K562 (cell line): ENCODE measurements around the gene C18orf32. TPM values are rescaled to one million over a fixed set of nuclear protein-coding genes. Genes with fewer than 3 reads are reported as not detected.

Source experiments
- CXXC5 ChIP-seq: fragments of 250-450 bp; sonication (Bioruptor Pico); IDR thresholded peaks from 2 replicates; pipeline ENCODE4 v1.8.0; 2022; ENCODE audit warnings: inconsistent platforms, mild to moderate bottlenecking, moderate library complexity
- DPF2 ChIP-seq: fragments of 450-650 bp; IDR thresholded peaks from 2 replicates; pipeline ENCODE4 v1.6.1; 2016
- JUND ChIP-seq, 2 experiments: IDR thresholded peaks; 2 replicates in 1 of 2; 3 replicates in 1 of 2; pipeline ENCODE4 v1.6.1; 2011; ENCODE audit warnings: borderline replicate concordance in 2 of 2, low read depth in 2 of 2, low read length in 2 of 2, improper control_type of control experiment in 1 of 2, missing biosample characterization in 1 of 2, missing genetic modification characterization in 1 of 2, missing genetic modification reagents in 1 of 2
- KDM5B ChIP-seq: fragments of 200-600 bp; sonication (generic); IDR thresholded peaks from 2 replicates; pipeline ENCODE4 v1.6.1; 2012; ENCODE audit warnings: low read depth, mild to moderate bottlenecking, moderate library complexity, low read length, control low read depth, inconsistent platforms; ENCODE audit not compliant: insufficient replicate concordance
- MAFF ChIP-seq: IDR thresholded peaks from 2 replicates; pipeline ENCODE4 v1.6.1; 2012; ENCODE audit warnings: low read length, improper control_type of control experiment
- MAFG ChIP-seq: fragments of 450-650 bp; conservative IDR thresholded peaks from 2 replicates; pipeline ENCODE4 v1.6.1; 2016; ENCODE audit warnings: missing genetic modification characterization, missing compliant biosample characterization
- NFE2 ChIP-seq: IDR thresholded peaks from 2 replicates; pipeline ENCODE4 v1.6.1; 2014; ENCODE audit warnings: antibody characterized with exemption, low read depth
- PPARD ChIP-seq: fragments of 250-450 bp; sonication (Bioruptor Pico); IDR thresholded peaks from 2 replicates; pipeline ENCODE4 v1.8.0; 2022; ENCODE audit warnings: inconsistent platforms, mild to moderate bottlenecking, moderate library complexity
- RAD21 ChIP-seq, 2 experiments: fragments of 250-450 bp in 1 of 2; fragments of 450-650 bp in 1 of 2; sonication (Bioruptor Pico) in 1 of 2; formaldehyde crosslinking in 1 of 2; IDR thresholded peaks in 1 of 2; conservative IDR thresholded peaks in 1 of 2; 2 replicates each; pipeline versions ENCODE4 v1.4.0 to v1.8.0; 2020 to 2022; ENCODE audit warnings: mild to moderate bottlenecking in 2 of 2, moderate library complexity in 1 of 2
- SMARCE1 ChIP-seq: fragments of 450-650 bp; IDR thresholded peaks from 2 replicates; pipeline ENCODE4 v1.7.1; 2016; ENCODE audit warnings: mild to moderate bottlenecking
- ZEB2 ChIP-seq: fragments of 450-650 bp; IDR thresholded peaks from 2 replicates; pipeline ENCODE4 v1.6.1; 2016
- ZNF140 ChIP-seq: fragments of 250-450 bp; sonication (Bioruptor Pico); IDR thresholded peaks from 2 replicates; pipeline ENCODE4 v1.8.0; 2021; ENCODE audit warnings: moderate library complexity, mild to moderate bottlenecking, inconsistent platforms
- ZNF253 ChIP-seq: fragments of 250-450 bp; sonication (Bioruptor Pico); conservative IDR thresholded peaks from 2 replicates; pipeline ENCODE4 v1.6.1; 2021; ENCODE audit warnings: mild to moderate bottlenecking
- ZNF316 ChIP-seq: fragments of 450-650 bp; IDR thresholded peaks from 2 replicates; pipeline ENCODE4 v1.6.1; 2016
- ZNF589 ChIP-seq: fragments of 200-800 bp; sonication (Bioruptor generic); IDR thresholded peaks from 2 replicates; pipeline ENCODE4 v1.6.1; 2016; ENCODE audit warnings: low read depth, missing genetic modification characterization, missing compliant biosample characterization
- ZNF77 ChIP-seq: fragments of 250-450 bp; sonication (Bioruptor Pico); IDR thresholded peaks from 2 replicates; pipeline ENCODE4 v1.5.0; 2020
- polyA plus RNA-seq, 8 experiments: library from polyadenylated mRNA; depleted of rRNA in 4 of 8; stranded (reverse) in 5 of 8; unstranded in 3 of 8; fragments of >200 nt; fragmentation: Nextera tagmentation in 2 of 8; fragmentation: Illumina TruSeq in 1 of 8; extraction: Ambion mirVana in 2 of 8; extraction: Trizol in 1 of 8; gene quantifications; 2 replicates each; pipeline versions ENCODE4 v1.2.1 to v1.2.3, GENCODE V29; 2011 to 2014; ENCODE audit warnings: inconsistent platforms in 1 of 8, missing spikeins in 1 of 8
- total RNA-seq, 7 experiments: library from RNA; depleted of rRNA in 6 of 7; stranded (reverse); fragments of >200 nt in 6 of 7; fragmentation: Illumina TruSeq in 2 of 7; extraction: Trizol in 2 of 7; gene quantifications; 2 replicates each; pipeline versions ENCODE4 v1.2.1 to v1.2.3, GENCODE V29; 2011 to 2021; ENCODE audit warnings: low replicate concordance in 1 of 7
- TF ChIP-seq, protein P1 (sequence below), 2 experiments: fragments of 450-650 bp; formaldehyde crosslinking in 1 of 2; IDR thresholded peaks; 2 replicates each; pipeline versions ENCODE4 v1.4.0 to v1.6.1; 2014 to 2020; ENCODE audit warnings: mild to moderate bottlenecking in 2 of 2, borderline replicate concordance in 1 of 2, low read depth in 1 of 2
- TF ChIP-seq, protein P2 (sequence below), 3 experiments: IDR thresholded peaks in 2 of 3; conservative IDR thresholded peaks in 1 of 3; 2 replicates each; pipeline ENCODE4 v1.5.1; 2011 to 2012; ENCODE audit warnings: low read length in 3 of 3, mild to moderate bottlenecking in 3 of 3, control low read depth in 2 of 3, improper control_type of control experiment in 1 of 3, inconsistent platforms in 1 of 3, low read depth in 1 of 3, mixed read lengths in 1 of 3, moderate library complexity in 1 of 3; ENCODE audit not compliant: insufficient read depth in 2 of 3

Gene C18orf32
- total and polyA plus RNA-seq, 9 of the 15 experiments (the other 6 are each of a cell fraction or from before 2014, with no cell fraction given), result 8.5 to 35.0 (median 20.4) TPM

GRCh38 chr18:49527631-49528327, 40.7 kb upstream of the C18orf32 start (continued):
- TF ChIP-seq JUND (IDR thresholded peaks at IDR 0.05; ENCODE audit: borderline replicate concordance, low read depth, low read length), result peak; percentile 43; the same call in 1 of the 2 replicates
- TF ChIP-seq JUND (tag; IDR thresholded peaks at IDR 0.05; ENCODE audit: borderline replicate concordance, low read depth, low read length), result 0 out of 3 replicates have a peak, but pooled peaks have one; percentile 16
- peak; percentile 41; the same call in 1 of the 2 replicates for TF ChIP-seq MAFF
- TF ChIP-seq DPF2, result peak; percentile 53; the same call in 1 of the 2 replicates
- TF ChIP-seq ZNF589, result no peak
- TF ChIP-seq CXXC5, result peak; percentile 28; the same call in 1 of the 2 replicates
- peak; percentile 73 for TF ChIP-seq MAFG (tag)
- TF ChIP-seq SMARCE1, result peak; percentile 64; the same call in 1 of the 2 replicates
- no peak for TF ChIP-seq ZNF140 (CRISPR knock-in tag)
- TF ChIP-seq RAD21 (CRISPR knock-in tag; conservative IDR thresholded peaks at IDR 0.05 in 1 of 2, IDR thresholded peaks at IDR 0.05 in 1 of 2), result no peak
- no peak for TF ChIP-seq KDM5B
- TF ChIP-seq ZNF316, result peak; percentile 48
- TF ChIP-seq ZNF77 (CRISPR knock-in tag), result no peak
- TF ChIP-seq, protein P1, sequence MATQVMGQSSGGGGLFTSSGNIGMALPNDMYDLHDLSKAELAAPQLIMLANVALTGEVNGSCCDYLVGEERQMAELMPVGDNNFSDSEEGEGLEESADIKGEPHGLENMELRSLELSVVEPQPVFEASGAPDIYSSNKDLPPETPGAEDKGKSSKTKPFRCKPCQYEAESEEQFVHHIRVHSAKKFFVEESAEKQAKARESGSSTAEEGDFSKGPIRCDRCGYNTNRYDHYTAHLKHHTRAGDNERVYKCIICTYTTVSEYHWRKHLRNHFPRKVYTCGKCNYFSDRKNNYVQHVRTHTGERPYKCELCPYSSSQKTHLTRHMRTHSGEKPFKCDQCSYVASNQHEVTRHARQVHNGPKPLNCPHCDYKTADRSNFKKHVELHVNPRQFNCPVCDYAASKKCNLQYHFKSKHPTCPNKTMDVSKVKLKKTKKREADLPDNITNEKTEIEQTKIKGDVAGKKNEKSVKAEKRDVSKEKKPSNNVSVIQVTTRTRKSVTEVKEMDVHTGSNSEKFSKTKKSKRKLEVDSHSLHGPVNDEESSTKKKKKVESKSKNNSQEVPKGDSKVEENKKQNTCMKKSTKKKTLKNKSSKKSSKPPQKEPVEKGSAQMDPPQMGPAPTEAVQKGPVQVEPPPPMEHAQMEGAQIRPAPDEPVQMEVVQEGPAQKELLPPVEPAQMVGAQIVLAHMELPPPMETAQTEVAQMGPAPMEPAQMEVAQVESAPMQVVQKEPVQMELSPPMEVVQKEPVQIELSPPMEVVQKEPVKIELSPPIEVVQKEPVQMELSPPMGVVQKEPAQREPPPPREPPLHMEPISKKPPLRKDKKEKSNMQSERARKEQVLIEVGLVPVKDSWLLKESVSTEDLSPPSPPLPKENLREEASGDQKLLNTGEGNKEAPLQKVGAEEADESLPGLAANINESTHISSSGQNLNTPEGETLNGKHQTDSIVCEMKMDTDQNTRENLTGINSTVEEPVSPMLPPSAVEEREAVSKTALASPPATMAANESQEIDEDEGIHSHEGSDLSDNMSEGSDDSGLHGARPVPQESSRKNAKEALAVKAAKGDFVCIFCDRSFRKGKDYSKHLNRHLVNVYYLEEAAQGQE (IDR thresholded peaks at IDR 0.05; ENCODE audit: borderline replicate concordance), result no peak
- TF ChIP-seq, protein P1 (CRISPR knock-in tag; IDR thresholded peaks at IDR 0.05; ENCODE audit: low read depth), result no peak
- TF ChIP-seq, protein P2, sequence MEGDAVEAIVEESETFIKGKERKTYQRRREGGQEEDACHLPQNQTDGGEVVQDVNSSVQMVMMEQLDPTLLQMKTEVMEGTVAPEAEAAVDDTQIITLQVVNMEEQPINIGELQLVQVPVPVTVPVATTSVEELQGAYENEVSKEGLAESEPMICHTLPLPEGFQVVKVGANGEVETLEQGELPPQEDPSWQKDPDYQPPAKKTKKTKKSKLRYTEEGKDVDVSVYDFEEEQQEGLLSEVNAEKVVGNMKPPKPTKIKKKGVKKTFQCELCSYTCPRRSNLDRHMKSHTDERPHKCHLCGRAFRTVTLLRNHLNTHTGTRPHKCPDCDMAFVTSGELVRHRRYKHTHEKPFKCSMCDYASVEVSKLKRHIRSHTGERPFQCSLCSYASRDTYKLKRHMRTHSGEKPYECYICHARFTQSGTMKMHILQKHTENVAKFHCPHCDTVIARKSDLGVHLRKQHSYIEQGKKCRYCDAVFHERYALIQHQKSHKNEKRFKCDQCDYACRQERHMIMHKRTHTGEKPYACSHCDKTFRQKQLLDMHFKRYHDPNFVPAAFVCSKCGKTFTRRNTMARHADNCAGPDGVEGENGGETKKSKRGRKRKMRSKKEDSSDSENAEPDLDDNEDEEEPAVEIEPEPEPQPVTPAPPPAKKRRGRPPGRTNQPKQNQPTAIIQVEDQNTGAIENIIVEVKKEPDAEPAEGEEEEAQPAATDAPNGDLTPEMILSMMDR (IDR thresholded peaks at IDR 0.05 in 2 of 3, conservative IDR thresholded peaks at IDR 0.05 in 1 of 3; ENCODE audit: insufficient read depth in 2 of 3, low read depth in 1 of 3, low read length in 3 of 3), result no peak
- peak; percentile 86 for TF ChIP-seq ZEB2
- no peak for TF ChIP-seq PPARD
- TF ChIP-seq ZNF253 (CRISPR knock-in tag), result no peak
- TF ChIP-seq NFE2, result peak; percentile 78
